ENCODE measurements around the gene CYB5RL. TPM values are rescaled to one million over a fixed set of nuclear protein-coding genes. Genes with fewer than 3 reads are reported as not detected.

CYB5RL gene
- total and polyA plus RNA-seq, 2 of the 13 experiments (the other 11 are each of a cell fraction or from before 2014, with no cell fraction given) = 3.7 to 5.0 TPM

- TF ChIP-seq FOXJ3 (CRISPR knock-in tag; IDR thresholded peaks at IDR 0.05; ENCODE audit: borderline replicate concordance) = 0 out of 2 replicates have a peak, but pooled peaks have one; percentile 39
- no peak for TF ChIP-seq AGO1 (IDR thresholded peaks at IDR 0.05; ENCODE audit: low read depth, low read length, poor library complexity, severe bottlenecking)
- TF ChIP-seq XRCC5 (optimal IDR thresholded peaks at IDR 0.05; ENCODE audit: low read length) = no peak
- no peak for TF ChIP-seq ZNF724P (CRISPR knock-in tag; IDR thresholded peaks at IDR 0.05; ENCODE audit: borderline replicate concordance)
- no peak for TF ChIP-seq POLR2AphosphoS5 (IDR thresholded peaks at IDR 0.05; ENCODE audit: low read depth, low read length)
- no peak for TF ChIP-seq ZNF782 (CRISPR knock-in tag; IDR thresholded peaks at IDR 0.05; ENCODE audit: borderline replicate concordance)
- no peak for TF ChIP-seq SP4 (CRISPR knock-in tag; IDR thresholded peaks at IDR 0.05)
These were observed 728 bp upstream of the CYB5RL start (continued) for GRCh38 chr1:54200519-54200997.

- Histone ChIP-seq H4K20me1 (ENCODE audit: insufficient read depth, low read length) (no peaks in the 10 kb centered on the region), H2AFZ (ENCODE audit: low read length) (peak overlapping the region; percentile 73), H3K4me2 (ENCODE audit: low read depth, low read length) (peak overlapping the region; percentile 96), H3K9ac (ENCODE audit: insufficient read depth, low read depth, low read length) (peak overlapping the region; percentile 93), H3K4me1 (ENCODE audit: insufficient read depth, low read length) (peaks cover 34% of the 10 kb centered on the region), H3K79me2 (ENCODE audit: insufficient read depth, low read length) (peaks cover 33% of the 10 kb centered on the region), H3K27ac (ENCODE audit: extremely low read length, insufficient read depth, low read length) (peak overlapping the region; percentile 75), H3K4me3 (replicated peaks in 1 of 3; ENCODE audit: insufficient read depth in 1 of 3, low read depth in 2 of 3, low read length in 3 of 3) (peak overlapping the region; percentile 89 to 95 (median 94)), H3K36me3 (replicated peaks in 1 of 2; ENCODE audit: control insufficient read depth in 1 of 2, insufficient read depth in 2 of 2, low read length in 2 of 2) (peaks cover 2 to 4% of the 10 kb centered on the region in 2 experiments; a peak in 2 of 5 replicates), H3K9me3 (ENCODE audit: low read length) (no peaks in the 10 kb centered on the region), H3K27me3 (ENCODE audit: control insufficient read depth in 1 of 2, insufficient read depth in 2 of 2, low read length in 2 of 2) (no peaks in the 10 kb centered on the region; a peak in 1 of 5 replicates)
- in situ Hi-C loops (cut with HindIII; ENCODE audit: extremely low pct_ligation_motif_present, low pct_unique_long_range_greater_than_20kb) = no loop called here
- TSS peak; percentile 93 for BruUV-seq (replicated peaks)
- intact Hi-C loops (cut with micrococcal nuclease; ENCODE audit: unreplicated experiment) = no loop called here
- POLR2A ChIA-PET = interaction anchor here (0.5 to 2.4 kb wide), 21 partner anchors 9 to 1009 kb away, joined by 3 to 10 read pairs (median 4); partner anchors contain the start of gene SSBP3
- peak; percentile 45 for ATAC-seq
- FAIRE-seq = peak; percentile 37
- peak; percentile 8 for DNase-seq (ENCODE audit: low spot score)
- CTCF ChIA-PET (ENCODE audit: low intra/inter-chr PET ratio, low total read pairs) = no interaction called here
- WGBS (ENCODE audit: low lambda C conversion rate) = under 1% methylated on average over 17 of the region's 17 CpGs
- TF ChIP-seq RORA (CRISPR knock-in tag; IDR thresholded peaks at IDR 0.05) = no peak
- TF ChIP-seq ZBTB38 (CRISPR knock-in tag; IDR thresholded peaks at IDR 0.05) = no peak
- TF ChIP-seq TBX2 (CRISPR knock-in tag; IDR thresholded peaks at IDR 0.05; ENCODE audit: borderline replicate concordance) = no peak
- TF ChIP-seq ZNF598 (CRISPR knock-in tag; IDR thresholded peaks at IDR 0.05; ENCODE audit: borderline replicate concordance) = peak; percentile 6; the same call in 1 of the 2 replicates
- no peak; the same call in 1 of the 2 replicates for TF ChIP-seq ZSCAN9 (CRISPR knock-in tag; IDR thresholded peaks at IDR 0.05; ENCODE audit: borderline replicate concordance)
- TF ChIP-seq MAF1 (CRISPR knock-in tag; IDR thresholded peaks at IDR 0.05; ENCODE audit: borderline replicate concordance) = no peak
- no peak for TF ChIP-seq JUND (CRISPR knock-in tag; IDR thresholded peaks at IDR 0.05)
- no peak for TF ChIP-seq BCLAF1 (IDR thresholded peaks at IDR 0.05)
- no peak for TF ChIP-seq ZNF337 (CRISPR knock-in tag; IDR thresholded peaks at IDR 0.05; ENCODE audit: borderline replicate concordance, low read depth)
- no peak for TF ChIP-seq ZNF101 (CRISPR knock-in tag; IDR thresholded peaks at IDR 0.05; ENCODE audit: borderline replicate concordance, low read depth)
- TF ChIP-seq ZNF274 (CRISPR knock-in tag; IDR thresholded peaks at IDR 0.05) = no peak; the same call in 1 of the 2 replicates
- no peak for TF ChIP-seq EHMT2 (IDR thresholded peaks at IDR 0.05; ENCODE audit: borderline replicate concordance, low read depth, low read length)
- no peak for TF ChIP-seq ZNF431 (CRISPR knock-in tag; IDR thresholded peaks at IDR 0.05; ENCODE audit: borderline replicate concordance, low read depth)
- no peak for TF ChIP-seq NPAS2 (CRISPR knock-in tag; IDR thresholded peaks at IDR 0.05; ENCODE audit: borderline replicate concordance)
- TF ChIP-seq GZF1 (CRISPR knock-in tag; IDR thresholded peaks at IDR 0.05) = 0 out of 2 replicates have a peak, but pooled peaks have one; percentile 17
These were observed 572 bp downstream of the CYB5RL start for GRCh38 chr1:54199151-54199764.
